Measurements from ENCODE around the gene MYO1D. TPM values are rescaled to one million over a fixed set of nuclear protein-coding genes. Genes with fewer than 3 reads are reported as not detected.
A peak's percentile ranks its signal among the peaks of the same experiment; 100 is the strongest.

Gene MYO1D
- total RNA-seq, 2 donors from 2014 or later = 12.4 to 13.6 TPM

DNA sequence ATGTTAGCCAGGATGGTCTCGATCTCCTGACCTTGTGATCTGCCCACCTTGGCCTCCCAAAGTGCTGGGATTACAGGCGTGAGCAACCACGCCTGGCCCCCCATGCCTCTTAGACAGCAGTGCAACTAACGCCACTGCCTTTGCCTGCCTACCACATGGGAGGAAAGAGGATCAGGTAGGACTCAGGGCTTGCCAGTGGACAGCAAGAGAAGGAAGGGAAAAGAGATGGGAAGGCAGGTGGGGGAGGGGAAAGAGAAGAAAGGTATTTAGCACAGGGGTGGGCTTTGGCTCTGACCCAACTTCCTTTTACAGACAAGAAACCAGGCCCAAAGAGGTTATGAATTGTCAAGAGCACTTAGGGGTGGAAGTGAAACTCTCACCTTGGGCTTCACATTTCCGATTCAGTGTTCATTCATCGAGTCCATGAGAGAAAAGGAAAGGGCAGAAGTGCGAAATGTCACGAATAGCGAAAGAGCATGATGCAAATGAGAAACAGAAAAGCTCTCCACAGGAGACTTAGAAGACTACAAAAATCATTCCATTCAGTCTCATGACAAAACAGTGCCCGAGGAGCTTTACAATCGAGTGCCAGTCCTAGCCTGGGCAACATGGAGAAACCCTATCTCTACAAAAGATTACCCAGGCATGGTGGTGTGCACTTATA is 353.8 kb downstream of the MYO1D start:
- Mint-ChIP-seq H3K36me3 (peaks cover 0 to 18% of the 10 kb centered on the region in 2 donors), H3K27ac (peak overlapping the region; percentile 98), H3K9me3 (peaks cover 0 to 4% of the 10 kb centered on the region in 2 donors)
- peak; percentile 57 to 74 for ATAC-seq
- DNase-seq (ENCODE audit: low spot score in 2 of 2) = peak in 1 of 2 donors; percentile 59

DNA sequence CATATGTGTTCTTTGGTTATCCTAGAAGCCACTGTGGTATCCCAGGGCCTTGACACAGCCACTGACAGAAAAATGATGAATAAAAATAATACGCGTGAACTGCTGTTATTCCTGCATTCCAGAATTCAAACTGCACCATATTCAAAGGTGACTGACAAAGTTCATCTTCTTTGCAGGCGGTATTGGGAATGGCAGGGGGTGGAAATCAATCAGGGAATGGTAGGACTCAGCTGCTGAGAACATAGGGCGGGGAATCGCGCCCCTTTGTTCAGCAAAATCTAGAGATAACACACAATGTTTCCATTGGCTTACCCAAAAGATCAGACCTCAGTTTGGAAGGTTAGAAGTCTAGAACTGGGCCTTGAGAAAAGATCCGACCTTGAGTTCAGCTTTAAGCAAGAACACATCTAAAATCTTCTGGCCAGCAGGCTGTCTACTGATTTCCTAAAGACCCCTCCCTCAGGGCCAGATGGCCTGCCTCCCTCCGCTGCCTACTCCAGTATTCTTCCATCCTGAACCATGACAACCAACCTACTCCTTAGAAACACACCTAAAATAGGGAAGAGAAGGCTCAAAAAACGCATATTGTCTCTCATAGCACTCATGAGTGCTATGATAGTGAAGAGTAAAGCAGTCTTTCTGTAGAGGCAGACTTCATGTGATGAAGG is 356.1 kb downstream of the MYO1D start:
- H3K36me3 Mint-ChIP-seq = peaks cover 0 to 5% of the 10 kb centered on the region in 2 donors
- no peak for ATAC-seq
- H3K9me3 Mint-ChIP-seq = peaks cover 0 to 4% of the 10 kb centered on the region in 2 donors
- peak overlapping the region in 1 of 2 donors; percentile 87 for H3K27ac Mint-ChIP-seq
- no peak for DNase-seq (ENCODE audit: low spot score in 2 of 2)

DNA sequence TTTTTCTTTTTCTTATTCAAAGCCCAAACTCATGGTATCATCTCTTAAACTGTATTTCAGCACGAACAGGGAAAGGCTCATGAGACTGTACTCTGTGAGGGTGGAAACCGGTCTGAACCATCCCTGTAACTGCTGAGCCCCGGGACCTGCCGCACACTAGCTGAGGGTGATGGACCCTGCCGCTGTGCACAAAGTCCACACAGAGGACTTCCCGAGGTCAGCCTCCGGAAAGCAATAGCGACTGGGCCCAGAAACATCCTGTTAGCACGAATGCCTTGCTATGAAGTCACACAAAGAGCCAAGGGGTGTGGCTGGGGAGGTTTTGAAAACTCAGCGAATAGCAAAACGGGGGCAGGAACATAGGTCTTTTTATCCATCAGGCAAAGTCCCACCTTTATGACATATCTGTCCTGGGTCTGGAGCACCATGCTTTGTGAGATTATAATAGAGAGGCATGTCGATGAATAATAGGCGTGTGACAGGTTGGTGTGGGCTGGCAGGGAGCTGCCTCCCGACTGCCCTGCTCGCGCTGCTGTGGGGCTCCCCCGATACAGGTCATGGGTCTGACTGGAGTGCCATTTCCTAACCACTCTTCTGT is 356.7 kb downstream of the MYO1D start:
- H3K27ac Mint-ChIP-seq = peak overlapping the region; percentile 53 to 87
- peak; percentile 6 to 64 for ATAC-seq
- DNase-seq (ENCODE audit: low spot score in 2 of 2) = peak; percentile 37 to 76
- peaks cover 0 to 4% of the 10 kb centered on the region in 2 donors for H3K9me3 Mint-ChIP-seq
- peaks cover 0 to 3% of the 10 kb centered on the region in 2 donors for H3K36me3 Mint-ChIP-seq

DNA sequence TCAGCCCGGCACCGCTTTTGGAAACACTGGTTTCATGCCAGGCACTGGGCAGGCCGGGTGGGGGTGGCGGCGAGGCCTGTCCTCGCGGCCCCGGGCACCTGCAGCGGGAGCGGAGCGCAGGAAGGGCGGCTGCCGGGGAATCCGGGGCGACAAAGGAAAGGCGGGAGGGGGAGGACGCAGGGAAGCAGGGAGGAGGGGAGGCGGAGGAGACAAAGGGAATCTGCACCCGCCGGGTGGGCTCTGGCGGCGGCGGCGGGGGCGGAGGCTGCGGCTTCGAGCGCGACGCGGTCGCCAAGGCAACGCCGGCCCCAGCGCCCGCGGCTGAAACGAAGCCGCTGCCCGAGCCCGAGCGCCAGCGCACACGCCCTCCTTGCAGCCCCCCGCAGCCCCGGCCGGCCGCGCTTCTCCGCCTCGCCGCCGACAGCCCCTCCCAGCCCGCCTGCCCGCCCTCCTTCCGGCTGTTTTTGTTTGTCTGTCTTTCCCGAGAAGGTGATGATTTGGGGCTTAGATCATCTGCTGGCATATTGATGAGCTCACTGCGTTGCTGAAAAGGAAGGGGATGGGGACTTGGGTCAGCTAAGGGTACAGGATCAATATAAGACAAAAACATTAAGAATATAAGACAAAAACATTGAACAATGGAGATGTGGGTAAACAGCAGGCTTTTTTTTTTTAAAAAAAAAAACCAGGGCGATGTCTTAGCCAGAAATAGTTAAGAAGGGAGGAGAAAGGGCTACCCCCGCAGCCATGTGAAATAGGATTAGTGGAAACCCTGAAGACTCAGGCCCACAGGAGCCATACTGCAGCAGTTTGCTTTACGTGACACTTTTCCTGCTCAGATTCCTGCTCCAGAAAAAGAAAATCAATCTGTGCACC is 357.5 kb downstream of the MYO1D start:
- DNase-seq (ENCODE audit: low spot score in 2 of 2) = peak in 1 of 2 donors; percentile 61
- Mint-ChIP-seq H3K9me3 (peaks cover 0 to 4% of the 10 kb centered on the region in 2 donors), H3K27ac (peak overlapping the region; percentile 53 to 87), H3K36me3 (no peaks in the 10 kb centered on the region)
- peak; percentile 4 to 14 for ATAC-seq

DNA sequence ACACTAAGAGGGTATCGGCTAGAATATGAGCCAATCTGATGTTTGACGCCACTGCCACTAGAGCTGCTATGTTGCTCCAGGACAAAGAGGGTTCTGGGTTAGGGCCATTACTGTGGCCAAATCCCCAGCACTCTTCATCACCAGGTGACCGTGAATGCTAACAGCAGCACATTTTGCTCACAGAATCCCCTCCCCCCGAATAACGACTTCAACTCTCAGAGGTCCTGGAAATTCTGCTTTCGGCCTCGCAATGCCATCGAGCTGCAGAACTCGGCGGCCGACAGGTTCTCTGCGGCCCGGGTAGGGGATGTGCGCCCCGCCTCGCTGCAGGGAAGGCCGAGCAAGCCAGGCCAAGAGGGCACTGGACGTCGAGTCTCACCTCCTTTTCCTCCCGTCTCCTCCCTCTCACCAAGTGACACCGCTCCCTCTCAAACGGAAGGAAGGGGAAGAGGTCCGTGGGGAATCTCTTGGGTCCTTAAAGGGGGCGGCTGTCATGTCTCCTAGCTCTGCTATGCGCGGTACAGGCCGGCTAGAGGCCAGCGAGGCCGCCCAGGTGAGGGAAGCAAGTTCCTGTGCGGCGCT is 358.2 kb downstream of the MYO1D start:
- H3K27ac Mint-ChIP-seq = no peak overlapping the region
- ATAC-seq = no peak

DNA sequence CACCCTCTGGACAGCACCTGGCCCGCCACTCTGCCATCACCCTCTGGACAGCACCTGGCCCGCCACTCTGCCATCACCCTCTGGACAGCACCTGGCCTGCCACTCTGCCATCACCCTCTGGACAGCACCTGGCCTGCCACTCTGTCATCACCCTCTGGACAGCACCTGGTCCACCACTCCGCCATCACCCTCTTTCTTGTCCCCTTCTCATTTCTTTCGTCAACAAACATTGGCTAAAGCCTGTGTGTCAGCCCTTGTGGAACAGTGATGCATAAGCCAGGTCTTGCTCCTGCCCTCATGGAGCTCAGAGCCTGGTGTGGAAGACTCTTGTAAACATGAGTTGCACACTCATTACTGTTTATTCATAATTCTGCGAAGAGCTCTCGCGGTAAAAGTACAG is 358.9 kb downstream of the MYO1D start:
- no peak for ATAC-seq
- peaks cover 0 to 4% of the 10 kb centered on the region in 2 donors for H3K9me3 Mint-ChIP-seq
- no peak for DNase-seq (ENCODE audit: low spot score in 2 of 2)
- no peak overlapping the region for H3K27ac Mint-ChIP-seq
- H3K36me3 Mint-ChIP-seq = no peaks in the 10 kb centered on the region

More for the DNA sequence above, 358.2 kb downstream of the MYO1D start:
- peaks cover 0 to 4% of the 10 kb centered on the region in 2 donors for H3K9me3 Mint-ChIP-seq
- no peak for DNase-seq (ENCODE audit: low spot score in 2 of 2)
- no peaks in the 10 kb centered on the region for H3K36me3 Mint-ChIP-seq

DNA sequence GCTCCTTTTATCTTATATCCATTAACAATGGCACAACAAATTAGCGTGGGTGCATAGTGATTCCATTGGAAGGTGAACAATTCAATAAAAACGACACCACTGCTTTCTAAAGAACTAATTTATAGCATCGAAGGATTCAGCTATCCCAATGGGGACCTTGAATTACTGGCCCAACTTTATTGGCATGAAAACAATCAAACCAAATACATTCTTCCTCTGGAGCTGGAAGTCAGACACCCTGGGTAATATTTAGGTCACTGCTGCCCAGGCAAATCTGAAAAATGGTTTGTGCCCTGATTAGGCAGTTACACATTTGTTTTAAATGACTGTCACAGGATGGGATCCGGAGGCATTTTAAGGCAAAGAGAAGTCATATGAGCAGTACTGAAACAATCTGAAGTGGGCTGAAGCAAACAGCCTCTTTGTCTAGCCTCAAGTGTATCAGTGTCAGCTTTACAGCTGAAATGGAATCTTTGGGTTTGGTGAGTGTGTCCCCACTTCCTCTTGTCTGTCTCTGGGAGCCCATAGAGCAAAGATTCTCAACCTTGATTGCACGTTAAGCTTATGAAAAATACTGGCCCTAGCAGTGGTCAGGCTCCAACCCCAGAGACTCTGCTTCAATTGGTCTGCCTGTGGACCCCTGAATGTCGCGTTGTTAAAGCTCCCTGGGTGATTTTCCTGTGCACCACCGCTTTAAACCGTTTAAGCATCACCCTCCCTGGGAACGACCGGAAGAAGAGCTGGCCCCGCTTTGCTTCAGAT is 359.8 kb downstream of the MYO1D start:
- no peaks in the 10 kb centered on the region for H3K36me3 Mint-ChIP-seq
- ATAC-seq (peak; percentile 28 to 53), DNase-seq (ENCODE audit: low spot score in 2 of 2) (no peak)
- peak overlapping the region; percentile 70 to 87 for H3K27ac Mint-ChIP-seq
- peaks cover 0 to under 1% of the 10 kb centered on the region in 2 donors for H3K9me3 Mint-ChIP-seq

DNA sequence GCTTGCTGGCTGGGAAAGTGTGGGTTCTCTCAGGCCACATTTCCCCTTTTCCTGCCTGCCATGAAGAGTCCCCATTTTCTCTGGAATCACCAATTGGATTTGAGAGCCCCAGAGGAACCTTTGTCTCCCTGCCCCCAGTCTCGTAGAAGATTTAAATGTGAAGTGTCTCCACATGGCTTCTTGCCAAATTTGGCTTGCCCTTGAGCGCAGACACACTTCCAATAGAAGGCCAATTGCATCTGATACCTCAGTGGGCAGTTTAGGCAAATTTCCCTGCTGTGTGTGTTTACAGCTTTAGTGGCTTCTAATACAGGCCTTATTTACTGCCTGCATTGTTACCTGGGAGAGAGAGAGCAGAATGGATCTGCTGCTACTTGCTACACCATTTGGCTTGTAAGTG is 360.5 kb downstream of the MYO1D start:
- ATAC-seq = no peak

DNA sequence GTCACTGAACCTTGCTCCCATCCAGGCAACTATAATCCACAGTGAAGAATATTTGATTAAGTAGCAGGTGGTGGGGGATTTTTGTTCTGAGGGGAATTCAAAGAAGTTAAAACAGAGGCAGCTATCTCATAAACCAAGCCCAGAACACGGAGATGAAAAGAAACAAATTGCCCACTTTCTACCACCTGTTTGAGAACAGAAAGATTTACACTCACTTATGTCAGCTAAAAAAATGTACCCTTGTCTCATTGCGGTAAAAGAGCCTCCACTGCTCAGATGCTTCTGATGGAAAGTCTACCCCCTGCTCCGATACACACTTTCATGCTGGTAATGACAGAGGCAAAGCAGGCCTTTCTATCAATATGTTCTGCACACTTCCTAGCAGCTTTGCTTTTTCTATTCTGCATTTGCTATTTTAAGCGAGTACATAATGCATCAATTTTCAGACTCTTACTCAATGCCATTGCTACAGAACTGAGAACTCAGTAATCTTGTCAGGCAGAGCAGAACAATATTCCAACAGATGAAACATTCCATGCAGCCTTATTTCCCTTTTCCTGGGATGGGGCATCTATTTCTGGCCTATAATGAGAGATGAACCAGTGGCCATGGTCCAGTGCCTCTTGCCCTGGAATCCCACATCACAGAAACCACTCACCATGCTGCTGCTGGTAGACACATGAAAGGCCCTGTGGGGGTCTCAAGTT is 361.1 kb downstream of the MYO1D start:
- no peak for DNase-seq (ENCODE audit: low spot score in 2 of 2)

More for the DNA sequence above, 360.5 kb downstream of the MYO1D start:
- DNase-seq (ENCODE audit: low spot score in 2 of 2) = no peak
- Mint-ChIP-seq H3K27ac (peak overlapping the region in 1 of 2 donors; percentile 70), H3K36me3 (no peaks in the 10 kb centered on the region), H3K9me3 (no peaks in the 10 kb centered on the region)

DNA sequence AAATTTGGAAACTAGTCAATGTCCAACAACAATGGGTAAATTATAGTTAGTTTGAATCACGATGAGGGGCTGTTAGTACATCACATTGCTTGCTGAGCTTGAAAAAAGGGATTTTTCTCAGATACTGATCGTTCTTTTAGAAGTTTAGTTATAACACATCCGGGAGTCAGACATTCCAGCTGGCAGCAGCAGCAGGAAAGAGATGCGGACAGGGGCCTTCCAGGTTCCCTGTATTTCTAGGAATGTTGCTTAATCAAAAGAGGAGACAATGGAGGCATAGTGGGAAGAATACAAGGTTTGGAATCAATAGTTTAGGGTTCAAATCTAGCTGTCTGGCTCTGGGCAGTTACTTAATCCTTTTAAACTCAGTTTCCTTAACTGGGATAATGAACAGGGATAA is 362.3 kb downstream of the MYO1D start:
- ATAC-seq = no peak
- Mint-ChIP-seq H3K27ac (peak overlapping the region in 1 of 2 donors; percentile 10), H3K36me3 (no peaks in the 10 kb centered on the region), H3K9me3 (no peaks in the 10 kb centered on the region)
- no peak for DNase-seq (ENCODE audit: low spot score in 2 of 2)

More for the DNA sequence above, 361.1 kb downstream of the MYO1D start:
- no peaks in the 10 kb centered on the region for H3K9me3 Mint-ChIP-seq
- no peaks in the 10 kb centered on the region for H3K36me3 Mint-ChIP-seq
- H3K27ac Mint-ChIP-seq = peak overlapping the region in 1 of 2 donors; percentile 70
- peak in 1 of 2 donors; percentile 46 for ATAC-seq

DNA sequence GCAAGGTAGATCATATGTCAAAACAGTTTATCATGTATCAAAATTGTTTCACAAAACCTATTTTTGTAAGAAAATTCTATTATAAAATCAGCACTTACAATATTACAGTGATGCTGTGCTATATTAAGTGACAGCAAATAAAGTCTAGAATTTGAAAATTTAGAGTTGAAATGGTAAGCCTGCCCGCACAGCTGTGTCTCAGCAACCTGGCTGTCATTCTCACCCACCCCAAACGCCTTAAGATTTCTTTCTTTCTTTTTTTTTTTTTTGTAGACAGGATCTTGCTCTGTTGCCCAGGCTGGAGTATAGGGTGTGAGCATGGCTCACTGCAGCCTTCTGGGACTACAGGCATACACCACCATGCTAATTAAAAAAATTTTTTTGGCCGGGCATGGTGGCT is 363.3 kb downstream of the MYO1D start:
- no peak for ATAC-seq
- Mint-ChIP-seq H3K9me3 (no peaks in the 10 kb centered on the region), H3K36me3 (no peaks in the 10 kb centered on the region), H3K27ac (no peak overlapping the region)
- no peak for DNase-seq (ENCODE audit: low spot score in 2 of 2)

DNA sequence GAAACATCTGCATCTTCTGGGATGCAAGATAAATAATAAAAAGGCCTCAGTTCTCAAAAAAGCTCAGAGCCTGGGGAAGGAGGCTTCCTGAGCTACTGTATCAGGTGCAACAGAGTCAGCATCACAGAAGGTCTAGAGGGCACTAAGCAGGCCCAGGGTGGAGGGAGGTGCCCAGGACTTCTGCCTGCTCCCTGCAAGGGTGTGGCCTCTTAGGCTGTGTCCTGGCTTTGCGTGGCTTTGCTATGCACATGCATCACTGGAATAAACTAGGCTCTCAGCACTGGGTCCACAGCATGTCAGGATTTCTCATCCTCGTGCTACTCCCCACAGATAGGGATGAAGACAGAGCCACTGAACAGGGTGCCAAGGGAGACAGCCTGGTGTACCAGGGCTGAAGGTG is 364.6 kb downstream of the MYO1D start:
- H3K36me3 Mint-ChIP-seq = peaks cover 0 to 2% of the 10 kb centered on the region in 2 donors
- H3K9me3 Mint-ChIP-seq = no peaks in the 10 kb centered on the region
- ATAC-seq (no peak), DNase-seq (ENCODE audit: low spot score in 2 of 2) (no peak)
- H3K27ac Mint-ChIP-seq = no peak overlapping the region

DNA sequence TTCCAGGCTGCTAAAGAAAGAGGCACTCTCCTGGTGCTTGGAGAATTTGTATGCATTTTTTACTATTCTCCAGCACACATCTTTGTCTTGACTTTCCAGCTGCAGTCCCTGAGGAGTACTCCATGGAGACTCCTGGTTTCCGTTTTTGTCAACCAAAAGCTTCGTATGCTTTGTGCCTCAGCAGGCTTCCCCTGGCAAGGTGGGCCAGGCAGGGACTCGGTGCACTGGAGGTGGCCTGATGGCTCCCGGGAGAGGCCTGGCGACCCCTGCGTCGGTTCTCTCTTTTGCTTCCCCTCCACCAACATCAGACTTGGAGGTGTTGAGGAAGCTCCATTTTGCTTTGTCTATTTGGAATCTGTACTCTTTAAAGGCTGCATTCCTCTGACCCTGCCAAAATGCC is 366.5 kb downstream of the MYO1D start:
- DNase-seq (ENCODE audit: low spot score in 2 of 2) (no peak), ATAC-seq (no peak)
- H3K9me3 Mint-ChIP-seq = no peaks in the 10 kb centered on the region
- peaks cover 0 to 4% of the 10 kb centered on the region in 2 donors for H3K36me3 Mint-ChIP-seq
- H3K27ac Mint-ChIP-seq = no peak overlapping the region

DNA sequence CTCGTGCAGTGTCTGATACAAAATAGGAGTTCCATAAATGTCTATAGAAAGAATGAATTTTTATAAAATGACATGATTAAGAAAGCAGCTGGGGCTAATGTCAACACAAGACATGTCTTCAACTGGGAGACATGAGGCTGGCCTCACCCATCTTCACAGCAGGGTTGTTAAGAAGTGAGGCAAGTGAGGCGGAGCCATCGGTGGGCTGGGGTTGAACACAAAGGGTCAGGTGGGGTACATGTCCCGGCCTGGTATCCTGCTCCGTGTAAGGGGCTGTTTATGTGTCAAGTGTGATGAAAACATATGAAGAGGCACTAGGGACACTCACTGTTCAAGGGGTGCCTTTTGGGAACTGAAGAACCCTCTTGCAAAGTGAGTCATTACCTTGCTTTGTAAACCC is 368.0 kb downstream of the MYO1D start:
- H3K27ac Mint-ChIP-seq = no peak overlapping the region
- H3K36me3 Mint-ChIP-seq = peaks cover 0 to 4% of the 10 kb centered on the region in 2 donors
- ATAC-seq = no peak
- no peak for DNase-seq (ENCODE audit: low spot score in 2 of 2)
- H3K9me3 Mint-ChIP-seq = no peaks in the 10 kb centered on the region

All from activated naive CD4-positive, alpha-beta T cell treated with anti-CD3 and anti-CD28 coated beads, Interleukin-2, amount 50 U/mL, for 72 hours (primary cell).